Superior temporal gyrus (tissue), 1 donor: ENCODE results near the gene IMPDH2.

ENCODE experiments used
- DNase-seq: peaks from one replicate; pipeline ENCODE4 v3.0.0-alpha.2; 2016; ENCODE audit errors: extremely low spot score

Gene IMPDH2

GRCh38 chr3:49005998-49006397, 23.2 kb downstream of the IMPDH2 start:
- no peak for DNase-seq

GRCh38 chr3:49005303-49005680, 23.9 kb downstream of the IMPDH2 start:
- DNase-seq: no peak

GRCh38 chr3:49004352-49005302, 24.6 kb downstream of the IMPDH2 start:
- DNase-seq: no peak

- no peak for DNase-seq
Observed at GRCh38 chr3:49001155-49001554, 28.0 kb downstream of the IMPDH2 start.

GRCh38 chr3:48999085-48999858, 29.9 kb downstream of the IMPDH2 start:
- DNase-seq: no peak

GRCh38 chr3:48997714-48998637, 31.2 kb downstream of the IMPDH2 start:
- no peak for DNase-seq

- DNase-seq: no peak
Observed at GRCh38 chr3:48997102-48997635, 32.0 kb downstream of the IMPDH2 start.

- no peak for DNase-seq
Observed at GRCh38 chr3:48996640-48997039, 32.6 kb downstream of the IMPDH2 start.

GRCh38 chr3:48993834-48994233, 35.4 kb downstream of the IMPDH2 start:
- DNase-seq: no peak

GRCh38 chr3:48991851-48992545, 37.2 kb downstream of the IMPDH2 start:
- DNase-seq: no peak

GRCh38 chr3:48990636-48991469, 38.3 kb downstream of the IMPDH2 start:
- DNase-seq: peak; percentile 67

GRCh38 chr3:48989796-48990635, 39.2 kb downstream of the IMPDH2 start, which contains the start of gene P4HTM:
Gene P4HTM, plus strand, starts transcription at chr3:48990241. Its CDS starts 16 bp downstream, at chr3:48990257.
- peak; percentile 87 for DNase-seq

GRCh38 chr3:48989126-48989795, 39.9 kb downstream of the IMPDH2 start:
- DNase-seq: no peak

- DNase-seq: no peak
Observed at GRCh38 chr3:48985831-48986376, 43.3 kb downstream of the IMPDH2 start.

GRCh38 chr3:48984663-48985062, 44.5 kb downstream of the IMPDH2 start:
- DNase-seq: no peak

- DNase-seq: no peak
Observed at GRCh38 chr3:48983096-48983495, 46.1 kb downstream of the IMPDH2 start.

- DNase-seq: no peak
Observed at GRCh38 chr3:48982686-48983085, 46.5 kb downstream of the IMPDH2 start.

GRCh38 chr3:48982016-48982415, 47.2 kb downstream of the IMPDH2 start:
- DNase-seq: no peak
